CD1c-positive myeloid dendritic cell (primary cell): ENCODE results near the gene PACRG.

Experiments
- DNase-seq: peaks from one replicate; pipeline ENCODE4 v3.0.0-alpha.2; 2016; ENCODE audit errors: extremely low spot score

PACRG gene

DNA sequence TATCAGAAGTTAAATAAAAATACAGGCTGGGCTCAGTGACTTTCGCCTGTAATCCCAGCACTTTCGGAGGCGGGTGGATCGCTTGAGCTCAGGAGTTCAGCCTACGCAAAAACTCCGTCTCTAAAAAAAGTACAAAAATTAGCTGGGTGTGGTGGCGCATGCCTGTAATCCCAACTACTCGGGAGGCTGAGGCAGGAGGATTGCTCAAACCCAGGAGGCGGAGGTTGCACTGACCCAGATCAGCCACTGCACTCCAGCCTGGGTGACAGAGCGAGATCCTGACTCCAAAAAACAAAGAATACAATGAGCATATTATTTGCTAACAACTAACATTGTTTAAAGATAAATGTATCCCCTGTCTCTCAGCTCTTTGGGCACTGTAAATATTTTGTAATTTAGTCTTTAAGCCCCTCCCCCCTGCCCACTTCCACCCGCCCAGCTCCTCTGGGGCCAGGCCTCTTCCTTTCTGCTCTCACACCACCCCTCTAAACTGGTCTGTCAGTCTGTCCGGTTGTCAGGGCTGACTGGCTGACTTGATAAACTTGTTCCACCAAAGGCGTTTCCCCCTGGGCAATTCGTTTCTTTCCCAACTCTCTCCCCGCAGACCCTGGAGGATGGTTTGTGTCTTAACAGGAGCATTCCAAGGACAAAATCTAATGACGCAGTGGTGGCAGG, 624.4 kb downstream of the PACRG start:
- DNase-seq: peak; percentile 23

- no peak for DNase-seq
Measured at GRCh38 chr6:163352966-163353365, 625.2 kb downstream of the PACRG start.

DNA sequence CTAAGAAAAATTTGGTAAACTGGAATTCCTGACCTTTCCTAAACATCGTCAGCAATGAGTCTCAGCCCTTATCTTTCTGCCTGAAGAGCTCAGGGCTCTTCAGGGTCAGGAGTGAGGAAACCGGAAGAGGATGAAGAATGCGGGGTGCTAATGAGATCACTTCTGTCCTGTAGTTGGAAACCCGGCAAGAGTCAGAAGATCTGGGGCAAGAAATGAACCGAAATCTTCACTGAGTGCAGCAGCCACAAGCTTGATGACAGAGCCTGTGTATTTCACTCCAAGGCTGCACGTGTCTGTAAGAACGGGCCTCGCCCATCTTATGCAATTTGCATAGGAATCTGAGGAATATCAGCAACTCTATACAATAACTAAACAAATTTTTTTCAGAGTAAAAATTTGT, 626.3 kb downstream of the PACRG start:
- DNase-seq: peak; percentile 91

GRCh38 chr6:163354761-163355425, 627.1 kb downstream of the PACRG start:
- peak; percentile 85 for DNase-seq

DNA sequence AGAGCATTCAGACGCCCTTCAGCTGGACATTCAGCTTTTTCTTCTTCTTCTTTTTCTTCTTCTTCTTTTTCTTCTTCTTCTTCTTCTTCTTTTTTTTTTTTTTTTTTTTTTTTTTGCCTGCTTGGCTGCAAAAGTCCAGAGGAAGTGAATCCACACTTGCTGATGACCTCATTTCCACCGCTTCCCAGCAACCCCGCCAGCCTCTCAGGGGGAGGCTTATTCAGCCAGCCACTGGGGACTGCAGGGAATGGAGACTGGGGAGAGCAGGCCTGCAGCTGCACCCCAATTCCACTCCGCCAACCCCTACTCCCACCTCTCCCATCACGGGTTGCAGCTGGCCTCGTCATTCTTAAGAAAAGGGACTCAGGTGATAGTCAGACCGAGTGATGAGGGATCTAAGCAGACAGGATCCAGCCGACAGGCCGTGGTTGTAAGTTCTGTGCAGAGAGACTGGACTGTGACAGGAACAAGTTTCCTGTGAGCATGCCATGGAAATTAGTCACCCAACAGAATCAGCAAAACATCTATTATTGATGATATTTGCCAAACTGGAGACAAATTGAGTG, 627.7 kb downstream of the PACRG start:
- DNase-seq: peak; percentile 92

DNA sequence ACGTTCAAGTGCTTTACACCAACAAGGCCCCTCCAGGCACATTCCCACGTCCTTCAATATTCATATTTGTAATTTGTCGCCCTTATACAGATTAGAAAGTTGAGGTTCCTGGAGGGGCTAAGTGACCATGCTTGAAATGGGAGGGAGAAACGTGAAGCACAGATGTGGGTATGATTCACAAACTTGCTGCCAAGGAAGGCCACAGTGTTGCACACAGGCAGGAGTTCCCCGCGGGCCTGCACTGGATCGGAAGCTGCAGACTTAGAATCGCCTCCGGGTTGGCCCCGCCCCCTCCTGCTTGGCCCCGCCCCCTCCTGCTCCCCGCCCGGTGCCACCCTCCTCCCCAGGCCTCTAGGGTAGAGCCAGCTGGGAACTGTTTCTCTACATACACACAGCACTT, 628.5 kb downstream of the PACRG start:
- peak; percentile 81 for DNase-seq

- no peak for DNase-seq
Measured at GRCh38 chr6:163356743-163357142, 629.0 kb downstream of the PACRG start.

GRCh38 chr6:163364641-163365040, 636.9 kb downstream of the PACRG start:
- no peak for DNase-seq
